SK-N-SH (cell line): ENCODE results near the gene BMPR1B.

Source experiments
- ELF1 ChIP-seq: IDR thresholded peaks from 2 replicates; pipeline ENCODE4 v1.4.0; 2012
- EP300 ChIP-seq, 2 experiments: IDR thresholded peaks; 2 replicates each; pipeline versions ENCODE4 v1.4.0 to v1.6.1; 2012; ENCODE audit warnings: borderline replicate concordance in 1 of 2, low read depth in 1 of 2, low read length in 1 of 2
- EZH2phosphoT487 ChIP-seq: fragments of 200-600 bp; sonication (generic); IDR thresholded peaks from 2 replicates; pipeline ENCODE4 v1.6.1; 2017; ENCODE audit warnings: low read depth, mixed run types, mild to moderate bottlenecking, antibody characterized with exemption, moderate library complexity, borderline replicate concordance
- POLR2AphosphoS5 ChIP-seq: IDR thresholded peaks from 2 replicates; pipeline ENCODE4 v1.6.1; 2012; ENCODE audit warnings: low read depth, low read length
- TAF1 ChIP-seq: IDR thresholded peaks from 2 replicates; pipeline ENCODE4 v1.6.1; 2012; ENCODE audit warnings: low read depth, mild to moderate bottlenecking, low read length, moderate library complexity, borderline replicate concordance
- TF ChIP-seq, protein P1 (sequence below): IDR thresholded peaks from 2 replicates; pipeline ENCODE4 v1.4.0; 2012; ENCODE audit warnings: low read depth, borderline replicate concordance
- TF ChIP-seq, protein P2 (sequence below): fragments of 200-600 bp; sonication (generic); IDR thresholded peaks from 2 replicates; pipeline ENCODE4 v1.6.1; 2017; ENCODE audit warnings: antibody characterized with exemption, mild to moderate bottlenecking, moderate library complexity
- TF ChIP-seq, protein P3 (sequence below): IDR thresholded peaks from 2 replicates; pipeline ENCODE4 v1.4.0; 2012; ENCODE audit warnings: low read depth
- TF ChIP-seq, protein P4 (sequence below): fragments of 150-350 bp; IDR thresholded peaks from 2 replicates; pipeline ENCODE4 v1.6.1; 2016; ENCODE audit warnings: mild to moderate bottlenecking, low read depth, low read length

- TF ChIP-seq TAF1: no peak
- TF ChIP-seq ELF1: no peak
- TF ChIP-seq, protein P1, sequence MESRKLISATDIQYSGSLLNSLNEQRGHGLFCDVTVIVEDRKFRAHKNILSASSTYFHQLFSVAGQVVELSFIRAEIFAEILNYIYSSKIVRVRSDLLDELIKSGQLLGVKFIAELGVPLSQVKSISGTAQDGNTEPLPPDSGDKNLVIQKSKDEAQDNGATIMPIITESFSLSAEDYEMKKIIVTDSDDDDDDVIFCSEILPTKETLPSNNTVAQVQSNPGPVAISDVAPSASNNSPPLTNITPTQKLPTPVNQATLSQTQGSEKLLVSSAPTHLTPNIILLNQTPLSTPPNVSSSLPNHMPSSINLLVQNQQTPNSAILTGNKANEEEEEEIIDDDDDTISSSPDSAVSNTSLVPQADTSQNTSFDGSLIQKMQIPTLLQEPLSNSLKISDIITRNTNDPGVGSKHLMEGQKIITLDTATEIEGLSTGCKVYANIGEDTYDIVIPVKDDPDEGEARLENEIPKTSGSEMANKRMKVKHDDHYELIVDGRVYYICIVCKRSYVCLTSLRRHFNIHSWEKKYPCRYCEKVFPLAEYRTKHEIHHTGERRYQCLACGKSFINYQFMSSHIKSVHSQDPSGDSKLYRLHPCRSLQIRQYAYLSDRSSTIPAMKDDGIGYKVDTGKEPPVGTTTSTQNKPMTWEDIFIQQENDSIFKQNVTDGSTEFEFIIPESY: no peak
- TF ChIP-seq, protein P2, sequence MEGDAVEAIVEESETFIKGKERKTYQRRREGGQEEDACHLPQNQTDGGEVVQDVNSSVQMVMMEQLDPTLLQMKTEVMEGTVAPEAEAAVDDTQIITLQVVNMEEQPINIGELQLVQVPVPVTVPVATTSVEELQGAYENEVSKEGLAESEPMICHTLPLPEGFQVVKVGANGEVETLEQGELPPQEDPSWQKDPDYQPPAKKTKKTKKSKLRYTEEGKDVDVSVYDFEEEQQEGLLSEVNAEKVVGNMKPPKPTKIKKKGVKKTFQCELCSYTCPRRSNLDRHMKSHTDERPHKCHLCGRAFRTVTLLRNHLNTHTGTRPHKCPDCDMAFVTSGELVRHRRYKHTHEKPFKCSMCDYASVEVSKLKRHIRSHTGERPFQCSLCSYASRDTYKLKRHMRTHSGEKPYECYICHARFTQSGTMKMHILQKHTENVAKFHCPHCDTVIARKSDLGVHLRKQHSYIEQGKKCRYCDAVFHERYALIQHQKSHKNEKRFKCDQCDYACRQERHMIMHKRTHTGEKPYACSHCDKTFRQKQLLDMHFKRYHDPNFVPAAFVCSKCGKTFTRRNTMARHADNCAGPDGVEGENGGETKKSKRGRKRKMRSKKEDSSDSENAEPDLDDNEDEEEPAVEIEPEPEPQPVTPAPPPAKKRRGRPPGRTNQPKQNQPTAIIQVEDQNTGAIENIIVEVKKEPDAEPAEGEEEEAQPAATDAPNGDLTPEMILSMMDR: no peak
- no peak for TF ChIP-seq POLR2AphosphoS5
- TF ChIP-seq, protein P3, sequence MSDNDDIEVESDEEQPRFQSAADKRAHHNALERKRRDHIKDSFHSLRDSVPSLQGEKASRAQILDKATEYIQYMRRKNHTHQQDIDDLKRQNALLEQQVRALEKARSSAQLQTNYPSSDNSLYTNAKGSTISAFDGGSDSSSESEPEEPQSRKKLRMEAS: no peak
- no peak for TF ChIP-seq EP300 (IDR thresholded peaks at IDR 0.05; ENCODE audit: borderline replicate concordance in 1 of 2, low read depth in 1 of 2, low read length in 1 of 2)
- no peak for TF ChIP-seq EZH2phosphoT487
- TF ChIP-seq, protein P4, sequence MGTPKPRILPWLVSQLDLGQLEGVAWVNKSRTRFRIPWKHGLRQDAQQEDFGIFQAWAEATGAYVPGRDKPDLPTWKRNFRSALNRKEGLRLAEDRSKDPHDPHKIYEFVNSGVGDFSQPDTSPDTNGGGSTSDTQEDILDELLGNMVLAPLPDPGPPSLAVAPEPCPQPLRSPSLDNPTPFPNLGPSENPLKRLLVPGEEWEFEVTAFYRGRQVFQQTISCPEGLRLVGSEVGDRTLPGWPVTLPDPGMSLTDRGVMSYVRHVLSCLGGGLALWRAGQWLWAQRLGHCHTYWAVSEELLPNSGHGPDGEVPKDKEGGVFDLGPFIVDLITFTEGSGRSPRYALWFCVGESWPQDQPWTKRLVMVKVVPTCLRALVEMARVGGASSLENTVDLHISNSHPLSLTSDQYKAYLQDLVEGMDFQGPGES: no peak
These were observed 199.3 kb downstream of the BMPR1B start for GRCh38 chr4:94957030-94957429.
